GM19328 (cell line): ENCODE data around the gene SLC25A33.
"Not testable (repeated sequence)": the region's sequence is repeated elsewhere in the genome, so short reads cannot be mapped to it uniquely, and the experiment has no call there.

Experiments
- ATAC-seq: cut with Tn5 transposase; IDR thresholded peaks from one replicate; pipeline ENCODE4 v1.9.1; 2021; ENCODE audit warnings: mild to moderate bottlenecking, moderate library complexity; ENCODE audit not compliant: unreplicated experiment

SLC25A33 gene

DNA sequence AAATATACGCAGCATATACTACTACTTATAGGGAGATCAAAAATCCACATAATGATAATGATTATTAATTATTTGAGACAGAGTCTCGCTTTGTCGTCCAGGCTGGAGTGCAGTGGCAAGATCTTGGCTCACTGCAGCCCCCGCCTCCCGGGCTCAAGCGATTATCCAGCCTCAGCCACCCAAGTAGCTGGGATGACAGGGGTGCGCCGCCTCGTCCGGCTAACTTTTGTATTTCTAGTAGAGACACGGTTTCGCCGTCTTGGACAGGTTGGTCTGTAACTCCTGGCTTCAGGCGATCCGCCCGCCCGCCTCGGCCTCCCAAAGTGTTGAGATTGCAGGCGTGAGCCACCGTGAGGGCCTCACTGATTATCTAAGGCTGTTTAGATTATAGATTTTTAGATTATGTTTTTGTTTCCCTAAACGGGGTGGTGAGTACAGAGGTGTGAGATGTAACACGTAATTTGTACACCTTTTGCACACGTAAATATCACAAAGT lies 548 bp upstream of the SLC25A33 start:
- ATAC-seq, result no peak

DNA sequence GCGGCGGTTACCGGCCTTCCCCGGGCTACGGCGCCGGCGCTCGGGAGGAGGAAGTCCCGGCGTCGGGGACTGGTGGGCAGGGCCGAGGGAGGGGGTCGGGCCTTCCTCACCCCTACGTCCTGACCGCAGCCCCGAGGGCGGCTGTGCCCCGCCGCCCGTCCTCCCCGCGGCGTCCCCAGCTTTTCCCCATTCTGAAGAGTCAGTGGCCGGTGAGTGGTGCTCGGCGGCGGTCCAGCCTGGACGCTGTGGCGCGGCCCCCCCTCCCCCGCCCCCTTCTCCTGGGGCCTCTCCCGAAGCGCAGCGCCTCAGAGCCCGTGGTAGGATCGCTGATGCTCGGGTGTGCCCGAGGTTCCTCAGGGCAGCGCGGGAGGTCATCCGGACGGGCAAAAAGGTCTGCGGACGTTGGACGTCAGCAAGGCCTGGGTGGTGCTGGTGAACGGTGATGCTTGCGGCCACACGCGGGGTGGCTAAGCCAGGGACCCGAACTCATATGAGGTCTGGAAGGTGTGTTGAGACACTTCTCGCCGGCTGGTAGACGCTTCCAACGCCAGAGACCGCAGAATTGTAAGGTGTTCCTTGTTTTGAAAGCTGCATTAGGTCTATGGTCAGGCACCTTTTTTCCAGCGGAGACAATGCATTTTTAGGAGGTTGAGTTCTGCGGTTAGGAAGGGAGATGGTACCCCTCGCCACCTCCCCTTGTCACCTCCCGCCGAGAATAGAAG lies 725 bp downstream of the SLC25A33 start:
- ATAC-seq, result peak; percentile 39

- no peak for ATAC-seq
Measured at GRCh38 chr1:9542430-9542829, 3.2 kb downstream of the SLC25A33 start.

GRCh38 chr1:9544926-9545325 lies 5.7 kb downstream of the SLC25A33 start:
- ATAC-seq, result no peak

DNA sequence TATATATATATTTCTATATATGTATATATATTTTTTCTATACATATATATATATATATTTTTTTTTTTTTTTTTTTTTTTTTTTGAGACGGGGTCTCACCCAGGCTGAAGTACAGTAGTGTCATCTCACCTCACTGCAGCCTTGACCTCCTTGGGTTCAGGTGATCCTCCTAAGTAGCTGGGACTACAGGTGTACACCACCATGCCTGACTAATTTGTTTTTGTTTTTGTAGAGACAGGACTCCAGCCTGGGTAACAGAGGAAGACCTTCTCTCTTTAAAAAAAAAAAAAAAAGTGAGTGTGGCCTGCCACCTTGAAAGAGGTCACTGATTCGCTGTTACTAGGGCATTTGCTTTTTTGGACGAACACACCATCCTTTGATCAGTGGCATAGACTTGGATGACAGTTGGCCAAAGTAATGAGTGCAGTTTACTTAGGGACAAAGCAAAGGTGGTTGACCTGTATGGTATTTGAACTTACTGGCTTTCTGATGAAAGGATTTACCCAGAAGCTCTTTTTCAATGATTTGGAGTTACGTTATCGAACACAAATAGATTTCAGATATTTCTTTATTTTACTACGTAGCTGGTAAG lies 10.8 kb downstream of the SLC25A33 start:
- no peak for ATAC-seq

GRCh38 chr1:9551984-9552383 lies 12.7 kb downstream of the SLC25A33 start:
- ATAC-seq, result no peak

DNA sequence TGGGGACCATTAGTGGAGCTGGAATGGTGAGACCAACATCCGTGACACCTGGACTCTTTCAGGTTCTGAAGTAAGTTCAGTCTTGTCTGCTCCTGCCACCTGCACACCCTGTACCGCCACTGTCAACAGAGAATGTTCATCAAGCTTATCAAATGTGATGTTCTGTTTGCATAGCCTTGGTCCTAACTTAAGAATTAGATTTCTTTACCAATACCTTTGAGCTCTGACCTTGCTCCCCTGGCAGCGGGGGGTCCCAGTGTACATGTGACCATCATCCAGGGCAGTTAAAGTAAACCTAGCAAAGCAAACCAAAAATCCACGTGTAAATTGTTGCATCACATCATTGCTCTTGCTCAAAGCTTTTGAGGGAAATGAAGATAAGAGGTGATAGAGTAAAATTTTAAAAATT lies 14.5 kb downstream of the SLC25A33 start:
- no peak for ATAC-seq

GRCh38 chr1:9555942-9556341 lies 16.7 kb downstream of the SLC25A33 start:
- ATAC-seq, result no peak

- ATAC-seq, result no peak
Measured at GRCh38 chr1:9557624-9558023, 18.4 kb downstream of the SLC25A33 start.

- no peak for ATAC-seq
Measured at GRCh38 chr1:9558271-9558945, 19.1 kb downstream of the SLC25A33 start.

GRCh38 chr1:9558946-9559545 lies 19.8 kb downstream of the SLC25A33 start:
- no peak for ATAC-seq

DNA sequence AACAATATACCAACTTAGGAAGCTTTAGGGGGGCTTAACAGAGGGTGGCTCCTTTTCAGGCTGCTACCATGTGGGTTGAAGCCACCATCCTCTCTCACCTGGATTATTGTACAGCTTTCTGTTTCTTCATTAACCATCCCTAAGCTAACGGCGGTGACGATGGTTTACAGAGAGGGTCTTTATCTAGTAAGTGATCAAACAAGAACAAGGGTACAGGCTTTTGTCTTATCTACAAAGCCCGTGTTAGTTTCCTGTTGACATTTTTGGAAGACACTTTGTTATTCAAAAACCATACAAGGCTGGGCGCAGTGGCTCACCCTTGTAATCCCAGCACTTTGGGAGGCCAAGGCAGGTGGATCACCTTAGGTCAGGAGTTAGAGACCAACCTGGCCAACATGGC lies 20.4 kb downstream of the SLC25A33 start:
- no peak for ATAC-seq

DNA sequence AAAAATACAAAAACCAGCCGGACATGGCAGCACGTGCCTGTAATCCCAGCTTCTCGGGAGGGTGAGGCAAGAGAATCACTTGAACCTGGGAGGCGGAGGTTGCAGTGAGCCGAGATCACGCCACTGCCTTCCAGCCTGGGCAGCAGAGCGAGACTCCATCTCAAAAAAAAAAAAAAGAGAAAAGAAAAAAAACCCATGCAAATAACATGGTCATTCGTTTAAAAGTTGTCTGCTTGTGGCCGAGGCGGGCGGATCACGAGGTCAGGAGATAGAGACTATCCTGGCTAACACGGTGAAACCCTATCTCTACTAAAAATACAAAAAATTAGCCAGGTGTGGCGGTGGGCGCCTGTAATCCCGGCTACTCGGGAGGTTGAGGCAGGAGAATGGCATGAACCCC lies 20.8 kb downstream of the SLC25A33 start:
- not testable (repeated sequence) for ATAC-seq

DNA sequence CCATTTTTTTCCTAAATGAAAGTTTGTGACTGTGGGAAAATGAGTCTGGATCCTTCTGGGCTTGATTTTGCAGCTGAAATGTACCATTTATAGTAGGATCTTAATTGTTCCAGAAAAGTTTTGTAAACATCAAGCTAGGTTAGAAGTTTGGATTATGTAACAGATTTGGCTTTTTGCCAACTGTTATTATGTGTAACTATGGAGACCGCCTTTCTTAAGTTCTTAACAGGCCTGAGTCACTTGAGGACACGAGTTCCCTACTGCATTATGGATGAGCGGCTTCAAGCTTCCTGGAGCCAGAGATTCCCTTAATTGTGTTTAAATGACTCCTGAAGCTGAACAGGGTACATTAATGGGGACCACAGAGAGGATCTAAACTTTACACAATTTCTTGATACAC lies 22.2 kb downstream of the SLC25A33 start:
- no peak for ATAC-seq

DNA sequence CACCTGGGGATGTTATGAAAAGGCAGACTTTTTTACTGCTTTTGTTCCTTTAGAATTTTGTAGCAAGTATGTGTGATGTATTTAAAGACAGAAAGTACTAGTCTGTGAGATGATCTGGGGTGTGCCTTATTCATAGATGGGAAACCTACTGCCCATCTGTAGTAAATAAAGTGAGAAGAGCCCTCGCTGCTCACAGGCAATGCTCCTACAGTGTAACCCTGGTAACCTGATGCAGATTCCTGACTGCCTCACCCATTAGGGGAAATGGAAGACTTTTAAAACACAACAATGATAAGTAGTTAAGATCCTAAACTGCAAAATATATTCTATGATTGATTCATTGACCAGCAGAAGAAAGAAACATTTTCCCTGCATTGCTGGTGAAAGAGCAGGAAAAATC lies 30.0 kb downstream of the SLC25A33 start:
- no peak for ATAC-seq

- ATAC-seq, result not testable (repeated sequence)
Measured at GRCh38 chr1:9570886-9571529, 31.7 kb downstream of the SLC25A33 start.

GRCh38 chr1:9573723-9574122 lies 34.5 kb downstream of the SLC25A33 start:
- ATAC-seq, result no peak

- ATAC-seq, result no peak
Measured at GRCh38 chr1:9575486-9575885, 36.2 kb downstream of the SLC25A33 start.

DNA sequence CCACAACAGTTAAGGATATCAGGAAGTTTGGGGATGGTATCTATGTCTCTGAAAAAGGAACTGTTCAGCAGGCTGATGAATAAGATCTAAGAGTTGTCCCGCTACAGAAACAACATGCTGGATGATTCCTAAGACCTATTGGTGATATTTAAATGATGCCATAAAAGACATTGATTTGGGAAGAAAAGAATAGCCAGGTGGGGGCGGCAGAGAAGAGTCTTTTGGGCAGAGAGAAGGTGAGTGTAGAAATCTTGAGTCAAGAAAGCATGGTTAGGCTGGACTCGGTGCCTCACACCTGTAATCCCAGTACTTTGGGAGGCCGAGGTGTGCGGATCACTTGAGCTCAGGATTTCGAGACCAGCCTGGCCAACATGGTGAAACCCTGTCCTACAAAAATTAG lies 37.6 kb downstream of the SLC25A33 start:
- ATAC-seq, result no peak

DNA sequence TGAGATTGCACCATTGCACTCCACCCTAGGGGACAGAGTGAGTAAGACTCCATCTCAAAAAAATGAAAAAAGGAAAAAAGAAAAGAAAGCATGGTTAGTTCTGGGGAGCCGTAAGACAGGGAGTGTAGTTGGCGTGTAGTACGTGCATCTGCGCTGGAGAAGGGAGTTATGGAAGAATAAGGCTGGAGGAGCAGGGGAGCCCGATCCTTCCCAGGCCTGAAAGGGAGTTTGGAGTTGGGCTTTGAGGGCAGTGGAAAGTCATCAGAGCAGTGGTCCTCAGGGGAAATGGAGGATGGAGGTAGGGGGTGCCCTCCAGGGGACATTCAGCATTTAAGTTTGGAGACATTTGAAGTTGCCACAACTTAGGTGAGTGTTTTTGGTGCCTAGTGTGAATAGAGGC lies 38.2 kb downstream of the SLC25A33 start:
- ATAC-seq, result no peak

- ATAC-seq, result no peak
Measured at GRCh38 chr1:9580942-9581341, 41.7 kb downstream of the SLC25A33 start.
